ENCODE measurements around the gene NAT8L.

Gene NAT8L

DNA sequence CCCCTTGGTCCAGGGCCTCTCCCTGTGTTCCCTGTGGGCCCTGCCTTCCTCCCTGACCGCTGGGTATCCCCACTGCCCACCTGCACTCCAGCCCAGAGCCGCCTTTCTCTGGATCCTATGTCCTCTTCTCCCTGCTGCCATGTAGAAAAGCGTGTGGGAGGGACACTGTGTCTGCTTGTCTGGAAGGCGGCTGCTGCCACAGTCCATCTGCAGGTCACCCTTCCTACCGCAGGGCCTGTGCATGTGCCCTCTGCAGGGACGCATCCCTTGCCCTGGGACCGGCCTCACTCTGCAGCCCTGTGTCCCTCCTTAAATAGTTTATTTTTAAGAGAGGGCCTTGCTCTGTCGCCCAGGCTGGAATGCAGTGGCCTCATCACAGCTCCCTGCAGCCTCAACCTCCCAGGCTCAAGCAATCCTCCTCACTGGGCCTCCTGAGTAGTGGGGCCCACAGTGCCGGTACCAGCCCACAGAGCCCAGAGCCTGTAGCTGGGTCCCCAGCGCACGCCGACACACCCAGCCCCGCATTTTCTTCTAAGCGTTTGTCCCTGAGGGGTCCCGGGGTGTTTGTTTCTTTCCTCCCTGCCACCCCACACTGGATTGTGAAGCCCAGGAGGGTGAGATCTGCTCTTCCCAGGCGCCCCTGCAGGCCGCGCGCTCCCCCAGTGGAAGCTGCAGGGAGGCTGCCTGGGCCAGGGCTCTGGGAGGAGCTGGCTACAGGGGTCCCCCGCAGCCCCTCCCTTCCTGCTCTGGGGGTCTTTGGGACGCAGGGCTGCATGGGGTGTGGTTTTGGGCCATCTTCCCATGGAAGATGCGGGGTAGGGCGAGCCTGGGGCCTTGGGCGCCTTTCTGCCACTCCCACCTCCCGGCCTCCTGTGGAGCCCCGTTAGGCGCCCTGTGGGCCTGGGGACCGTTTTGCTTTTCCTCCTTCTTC is 12.8 kb upstream of the NAT8L start:
- DNase-seq (ENCODE audit: low read depth) = no peak

DNA sequence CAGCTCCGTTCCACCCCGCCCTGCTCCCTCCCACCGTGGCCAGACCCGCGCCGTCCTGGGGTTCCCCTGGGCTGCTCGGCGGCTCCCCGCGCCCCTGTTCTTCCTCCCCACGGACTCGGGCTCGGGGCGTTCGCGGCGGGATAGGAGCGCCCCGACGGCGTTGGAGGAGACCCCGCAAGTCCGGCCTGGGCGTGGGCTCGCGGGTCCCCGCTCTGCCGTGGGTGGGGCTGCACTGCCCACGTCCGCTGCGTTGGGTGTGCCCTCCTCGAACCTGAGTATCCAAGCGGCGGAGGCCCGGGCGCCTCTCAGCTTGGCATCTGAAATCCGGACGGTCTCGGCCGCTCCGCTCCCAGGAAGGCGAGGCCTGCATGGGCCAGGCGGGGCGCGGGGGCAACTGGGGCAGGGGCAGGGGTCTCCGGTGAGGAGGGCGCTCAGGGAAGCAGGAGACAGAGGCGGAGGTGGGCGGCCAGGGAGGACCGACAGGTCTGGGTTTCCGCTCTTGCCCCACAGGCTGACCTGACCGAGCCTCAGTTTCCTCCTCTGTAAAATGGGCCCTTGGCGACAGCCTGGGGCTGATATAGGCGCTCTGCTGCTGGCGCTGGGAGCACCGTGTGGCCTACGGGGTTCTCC is 12.0 kb upstream of the NAT8L start:
- no peak for DNase-seq (ENCODE audit: low read depth)

DNA sequence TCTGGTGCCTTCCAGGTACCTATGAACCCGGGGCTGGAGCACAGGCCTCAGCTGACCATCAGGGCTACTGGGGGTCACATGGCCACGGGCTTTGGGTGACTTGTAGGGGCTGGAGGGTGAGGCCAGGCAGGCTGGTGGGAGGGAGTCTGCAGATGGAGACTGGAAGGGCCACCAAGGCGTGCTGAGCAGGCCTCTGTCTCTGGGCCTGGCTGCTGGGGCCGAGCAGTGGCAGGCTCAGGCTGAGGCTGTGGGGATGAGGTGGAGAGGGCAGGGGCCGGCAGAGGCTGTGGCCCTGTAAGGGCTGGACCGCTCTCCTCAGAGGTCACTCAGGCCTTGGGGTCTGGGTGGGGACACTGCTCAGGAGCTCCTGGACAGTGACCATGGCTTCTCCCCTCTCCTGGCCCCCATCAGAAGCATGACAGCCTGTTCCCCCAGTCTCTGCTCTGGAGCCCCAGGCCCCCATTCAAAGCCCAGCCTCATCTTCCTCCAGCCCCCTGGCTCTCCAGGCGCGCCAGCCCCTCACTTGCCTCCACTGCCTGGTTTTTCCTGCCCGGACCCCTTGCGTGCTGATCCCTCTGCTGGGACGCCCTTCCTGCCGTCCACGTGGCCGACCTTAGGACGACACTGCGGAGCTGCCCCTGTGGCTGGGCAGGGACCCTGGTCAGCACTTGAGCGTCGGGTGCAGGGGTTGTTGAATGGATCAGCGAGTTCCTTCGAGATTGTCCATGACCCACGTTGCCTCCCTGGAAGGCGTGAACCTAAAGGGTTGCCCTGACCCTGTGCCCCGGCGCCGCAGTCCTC is 11.1 kb upstream of the NAT8L start:
- no peak for DNase-seq (ENCODE audit: low read depth)

DNA sequence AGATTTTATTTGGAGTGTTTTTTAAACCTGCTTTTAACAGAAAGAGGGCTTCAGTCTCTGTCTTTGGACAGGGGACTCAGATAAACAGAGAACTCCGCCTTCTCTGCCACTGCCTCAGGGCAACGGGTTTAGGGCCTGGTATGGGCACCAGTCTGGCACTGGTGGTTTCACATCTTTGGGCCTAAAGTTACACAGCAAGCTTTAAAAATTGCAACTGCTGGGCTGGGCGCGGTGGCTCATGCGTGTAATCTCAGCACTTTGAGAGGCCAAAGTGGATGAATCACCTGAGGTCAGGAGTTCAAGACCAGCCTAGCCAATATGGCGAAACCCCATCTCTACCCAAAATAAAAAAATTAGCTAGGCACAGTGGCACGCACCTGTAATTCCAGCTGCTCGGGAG is 10.3 kb upstream of the NAT8L start:
- peak; percentile 31 for DNase-seq (ENCODE audit: low read depth)

DNA sequence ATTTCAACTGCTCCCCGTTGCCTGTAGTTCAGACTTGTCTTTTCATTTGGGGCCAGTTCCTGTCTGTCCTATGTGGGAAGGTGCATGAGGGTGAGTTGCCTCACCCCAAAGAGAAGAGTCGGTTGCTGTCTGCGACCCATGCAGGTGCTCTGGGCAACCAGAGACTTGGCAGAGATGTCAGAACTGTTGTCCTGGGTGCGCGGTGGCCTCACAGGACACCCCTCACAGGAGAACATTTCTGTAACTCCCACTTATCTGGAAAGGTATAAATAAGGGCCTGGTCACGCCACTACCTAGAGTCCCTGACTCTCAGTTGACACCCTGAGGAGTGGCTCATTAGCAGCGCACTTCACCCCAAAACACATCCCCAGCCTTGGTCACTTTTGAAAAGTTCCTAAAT is 9.7 kb upstream of the NAT8L start:
- DNase-seq (ENCODE audit: low read depth) = no peak

DNA sequence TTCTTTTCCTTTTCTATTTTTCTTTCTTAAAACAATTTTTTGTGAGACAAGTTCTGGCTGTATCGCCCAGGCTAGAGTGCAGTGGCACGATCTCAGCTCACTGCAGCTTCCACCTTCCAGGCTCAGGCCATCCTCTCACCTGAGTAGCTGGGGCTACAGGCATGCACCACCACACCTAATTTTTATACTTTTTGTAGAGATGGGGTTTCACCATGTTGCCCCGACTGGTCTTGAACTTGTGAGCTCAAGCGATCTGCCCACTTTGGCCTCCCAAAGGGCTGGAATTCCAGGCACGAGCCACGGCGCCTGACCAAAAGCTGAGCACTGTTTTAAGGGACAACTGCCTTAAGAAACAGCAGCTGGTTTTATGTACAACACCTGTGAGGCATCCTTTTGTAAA is 9.3 kb upstream of the NAT8L start:
- DNase-seq (ENCODE audit: low read depth) = no peak

DNA sequence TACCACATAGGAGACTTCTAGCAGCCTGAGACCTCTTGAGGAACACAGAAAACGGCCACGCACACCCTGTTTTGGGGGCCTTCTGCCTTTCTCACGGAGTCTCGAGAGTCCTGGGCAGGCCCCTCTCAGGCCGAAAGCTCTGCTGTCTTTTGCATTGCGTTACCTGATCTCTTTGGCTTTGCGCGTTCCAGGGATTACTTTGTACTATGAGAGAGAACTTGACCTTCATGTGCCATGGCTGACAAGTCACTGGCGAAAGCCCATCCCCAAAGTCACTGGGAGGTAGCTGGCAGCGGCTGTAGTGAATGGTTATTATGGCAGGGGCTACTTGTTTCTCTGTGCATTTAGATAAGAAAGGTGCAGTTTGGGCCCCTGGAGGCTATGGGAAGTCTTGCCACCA is 8.0 kb upstream of the NAT8L start:
- DNase-seq (ENCODE audit: low read depth) = no peak

DNA sequence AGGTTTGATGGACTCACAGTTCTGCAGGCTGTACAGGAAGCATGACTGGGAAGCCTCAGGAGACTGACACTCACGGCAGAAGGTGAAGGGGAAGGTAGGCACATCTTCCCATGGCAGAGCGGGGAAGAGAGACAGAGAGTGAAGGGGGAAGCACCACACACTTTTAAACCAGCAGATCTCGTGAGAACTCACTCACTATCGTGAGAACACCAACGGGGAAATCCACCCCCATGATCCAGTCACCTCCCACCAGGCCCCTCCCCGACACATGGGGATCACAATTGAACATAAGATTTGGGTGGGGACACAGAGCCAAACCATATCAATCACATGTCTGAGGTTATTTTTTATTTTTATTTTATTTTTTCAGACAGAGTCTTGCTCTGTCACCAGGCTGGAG is 4.9 kb upstream of the NAT8L start:
- no peak for DNase-seq (ENCODE audit: low read depth)

DNA sequence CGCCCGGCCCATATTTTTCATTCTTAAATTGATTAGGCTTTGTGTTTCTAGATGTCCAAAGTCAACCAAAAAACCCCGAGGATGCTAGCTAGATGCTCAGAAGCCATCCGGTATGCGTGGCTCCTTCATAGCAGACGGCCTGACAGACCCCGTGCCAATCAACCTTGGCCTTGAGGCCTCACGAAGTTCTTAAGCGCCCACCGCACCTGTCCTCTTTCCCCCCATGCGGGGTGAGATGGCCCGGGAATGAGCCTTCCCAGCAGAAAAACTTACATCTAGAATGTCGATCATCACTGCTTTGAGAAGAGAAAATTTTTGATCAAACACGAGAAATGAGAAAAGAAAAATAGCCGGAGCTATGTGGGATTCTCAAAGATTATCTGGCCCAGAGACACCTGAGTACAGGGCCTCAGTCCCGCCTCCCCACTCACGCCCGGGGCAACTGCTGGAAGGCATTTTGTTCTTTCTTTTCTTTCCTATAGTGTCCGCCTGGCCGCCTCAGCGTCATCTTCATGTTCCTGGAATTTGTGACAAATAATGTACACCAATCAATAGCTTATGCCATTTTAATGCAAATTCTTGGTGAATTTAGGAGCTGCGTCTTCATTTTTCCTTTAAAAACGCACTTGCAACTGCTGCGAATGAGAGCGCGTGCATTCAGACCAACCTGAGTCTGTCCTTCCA is 1.6 kb upstream of the NAT8L start:
- no peak for DNase-seq (ENCODE audit: low read depth)

DNA sequence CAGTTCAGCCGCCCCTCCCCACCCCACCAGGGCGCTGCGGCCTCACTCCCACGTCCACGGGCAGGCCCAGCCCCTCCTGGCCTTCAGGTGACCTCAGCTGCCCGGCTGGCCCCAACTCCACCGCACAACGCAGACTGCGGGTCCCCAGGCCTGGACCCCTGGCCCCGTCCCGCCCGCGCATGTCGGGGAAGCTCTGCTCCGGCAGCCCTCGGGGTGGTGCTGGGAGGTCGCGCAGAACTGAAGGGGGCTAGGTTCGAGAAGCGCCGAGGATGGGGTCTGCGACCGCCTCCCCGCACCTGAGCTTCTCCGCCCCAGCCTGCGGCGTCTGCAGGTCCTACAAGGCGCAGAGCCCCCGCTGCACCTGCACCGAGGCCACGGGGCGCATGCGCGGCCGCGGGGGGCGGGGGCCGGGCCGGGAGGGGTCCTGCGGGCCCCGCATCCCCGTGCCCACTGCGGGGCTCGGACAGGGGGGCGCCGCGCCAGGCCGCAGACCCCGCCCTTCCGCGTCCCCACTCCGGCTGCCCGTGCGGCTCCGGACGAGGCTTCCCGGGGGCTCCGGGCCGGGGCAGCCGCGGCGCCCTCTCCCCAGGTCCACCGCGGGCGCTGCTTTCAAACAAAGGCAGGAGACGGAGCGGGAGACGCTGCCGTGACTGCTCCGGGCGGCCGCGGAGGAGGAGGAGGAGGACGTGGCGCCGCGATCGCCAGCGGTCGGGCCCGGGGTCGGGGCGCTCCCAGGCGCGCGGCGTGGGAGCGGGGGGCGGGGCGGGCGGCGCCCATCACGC is 672 bp upstream of the NAT8L start:
- DNase-seq (ENCODE audit: low read depth) = no peak

DNA sequence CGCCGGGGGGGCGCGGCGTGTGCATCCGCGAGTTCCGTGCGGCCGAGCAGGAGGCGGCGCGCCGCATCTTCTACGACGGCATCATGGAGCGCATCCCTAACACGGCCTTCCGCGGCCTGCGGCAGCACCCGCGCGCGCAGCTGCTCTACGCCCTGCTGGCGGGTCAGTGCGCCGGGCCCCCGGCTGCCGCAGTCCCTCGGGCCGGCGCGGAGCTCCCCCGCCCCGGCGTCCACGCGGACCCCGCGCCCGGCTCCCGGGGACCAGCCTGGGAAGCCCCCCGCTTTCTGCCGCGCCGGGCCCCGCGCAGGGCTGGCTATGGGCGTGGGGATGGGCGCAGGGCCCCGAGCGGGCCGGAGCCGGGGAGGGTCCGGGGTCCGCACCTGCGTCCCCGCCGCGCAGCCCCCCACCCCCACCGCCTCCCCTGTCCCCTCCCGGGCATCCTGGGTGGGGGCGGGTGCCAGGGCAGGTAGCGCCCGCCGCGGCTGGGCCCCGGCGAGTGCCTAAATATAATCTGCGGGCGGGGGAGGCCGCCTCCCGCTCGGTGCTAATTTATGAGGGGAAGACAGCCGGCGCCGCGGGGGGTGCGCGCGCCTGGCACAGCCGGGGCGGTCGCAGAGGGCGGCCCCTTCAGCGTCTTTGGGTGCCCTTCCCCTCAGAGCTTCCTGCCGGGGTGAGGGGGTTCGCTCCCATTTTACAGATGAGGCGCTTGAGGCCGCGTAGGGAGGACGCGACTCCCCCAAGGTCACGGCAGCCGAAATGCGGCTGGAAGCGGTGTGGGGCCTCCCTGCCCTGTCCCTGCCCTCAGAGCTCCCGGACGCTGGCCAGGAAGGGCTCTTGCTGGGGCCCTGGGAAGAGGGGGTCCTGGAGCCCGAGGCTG is 837 bp downstream of the NAT8L start:
- DNase-seq (ENCODE audit: low read depth) = no peak

DNA sequence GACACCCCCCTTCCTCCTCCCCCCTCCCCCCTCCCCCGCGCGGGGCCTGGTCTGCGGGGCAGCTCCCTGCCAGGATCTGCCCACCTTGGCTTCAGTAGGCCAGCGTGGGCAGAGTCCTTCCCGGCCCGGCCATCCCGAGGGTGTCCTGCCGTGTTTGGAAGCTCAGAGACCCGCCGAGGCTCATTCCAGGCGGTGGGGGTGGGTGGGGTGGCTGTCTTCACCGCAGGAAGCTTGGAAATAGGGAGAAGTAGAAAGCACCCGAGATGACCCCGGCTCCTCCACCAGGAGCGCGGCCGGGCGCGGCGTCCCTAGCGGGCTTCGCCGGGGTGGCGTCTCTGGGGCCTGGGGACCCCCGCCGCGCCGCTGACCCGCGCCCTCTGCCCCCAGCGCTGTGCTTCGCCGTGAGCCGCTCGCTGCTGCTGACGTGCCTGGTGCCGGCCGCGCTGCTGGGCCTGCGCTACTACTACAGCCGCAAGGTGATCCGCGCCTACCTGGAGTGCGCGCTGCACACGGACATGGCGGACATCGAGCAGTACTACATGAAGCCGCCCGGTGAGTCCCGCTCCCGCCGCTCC is 1.6 kb downstream of the NAT8L start:
- DNase-seq (ENCODE audit: low read depth) = no peak

DNA sequence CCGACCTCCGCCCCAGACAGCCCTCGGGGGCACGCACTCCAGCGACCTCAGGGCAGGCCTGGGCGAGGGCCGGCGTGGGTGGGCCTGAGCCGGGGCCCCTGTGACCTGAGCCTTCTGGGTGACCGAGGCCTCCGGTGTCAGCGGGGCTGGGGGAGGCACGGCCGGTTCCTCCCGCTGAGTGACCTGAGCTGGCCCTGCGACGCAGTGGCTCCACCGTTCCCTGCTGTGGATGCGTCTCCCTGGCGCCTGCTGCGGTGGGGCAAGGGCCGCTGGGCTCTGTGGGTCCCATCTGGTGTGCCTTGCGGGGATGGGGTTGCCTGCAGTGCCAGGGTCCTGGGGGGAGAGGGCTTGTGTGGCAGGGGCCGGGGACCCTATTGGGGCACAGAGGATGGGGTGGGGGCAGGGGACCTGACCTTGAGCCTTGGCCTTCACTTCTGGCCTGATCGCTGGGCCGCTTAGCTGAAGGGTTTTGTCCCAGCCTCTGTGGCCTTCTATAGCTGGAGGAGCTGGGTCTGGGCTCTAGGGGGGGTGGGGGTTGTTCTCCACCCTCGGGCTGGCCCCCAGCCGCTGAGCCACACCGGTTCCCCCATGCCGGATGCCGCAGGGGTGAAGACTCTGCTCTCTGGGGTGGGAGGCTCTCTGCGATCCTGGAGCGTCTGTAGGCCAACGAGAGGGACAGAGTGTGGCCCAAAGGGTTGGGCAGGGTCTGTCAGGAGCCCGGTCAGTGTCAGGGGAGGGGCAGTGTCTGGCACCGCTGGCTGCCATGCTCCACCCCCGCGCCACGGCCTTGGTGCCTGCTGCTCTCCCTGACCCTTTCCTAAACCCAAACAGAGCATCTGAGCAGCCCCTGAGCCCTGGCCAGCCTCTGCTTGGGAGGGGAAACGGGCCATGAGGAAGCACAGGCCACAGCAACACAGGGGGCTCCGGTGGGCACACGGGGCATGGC is 2.3 kb downstream of the NAT8L start:
- DNase-seq (ENCODE audit: low read depth) = no peak

DNA sequence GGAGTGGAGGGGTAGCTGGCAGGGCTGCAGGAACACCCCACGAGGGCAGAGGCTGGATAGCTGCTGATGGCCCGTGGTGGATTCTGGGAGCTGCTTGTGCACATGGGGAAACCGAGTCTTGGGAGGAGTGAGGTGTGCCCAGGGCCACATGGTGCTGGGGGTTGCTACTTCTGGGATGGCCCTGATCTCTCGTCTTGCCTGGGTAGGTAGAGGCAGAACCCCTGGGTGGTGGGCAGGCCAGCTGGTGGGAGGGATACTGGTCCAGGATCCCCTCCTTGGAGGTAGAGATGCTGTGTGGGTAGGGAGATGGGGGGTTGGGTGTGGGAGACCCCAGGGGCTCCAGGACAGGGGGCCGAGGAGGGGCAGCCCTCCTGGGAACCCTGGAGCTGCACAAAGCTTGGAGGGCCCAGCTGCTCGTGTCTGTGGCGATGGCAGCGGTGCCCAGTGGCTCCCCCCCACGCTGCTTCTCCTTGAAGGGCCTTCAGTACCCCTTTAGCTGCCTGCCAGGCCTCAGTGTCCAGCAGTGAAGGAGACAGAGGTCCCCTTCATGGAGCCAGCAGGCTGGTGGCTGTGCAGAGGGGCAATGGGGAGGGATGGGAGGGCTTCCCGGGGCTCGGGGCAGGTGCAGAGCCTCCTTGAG is 3.2 kb downstream of the NAT8L start:
- DNase-seq (ENCODE audit: low read depth) = no peak

DNA sequence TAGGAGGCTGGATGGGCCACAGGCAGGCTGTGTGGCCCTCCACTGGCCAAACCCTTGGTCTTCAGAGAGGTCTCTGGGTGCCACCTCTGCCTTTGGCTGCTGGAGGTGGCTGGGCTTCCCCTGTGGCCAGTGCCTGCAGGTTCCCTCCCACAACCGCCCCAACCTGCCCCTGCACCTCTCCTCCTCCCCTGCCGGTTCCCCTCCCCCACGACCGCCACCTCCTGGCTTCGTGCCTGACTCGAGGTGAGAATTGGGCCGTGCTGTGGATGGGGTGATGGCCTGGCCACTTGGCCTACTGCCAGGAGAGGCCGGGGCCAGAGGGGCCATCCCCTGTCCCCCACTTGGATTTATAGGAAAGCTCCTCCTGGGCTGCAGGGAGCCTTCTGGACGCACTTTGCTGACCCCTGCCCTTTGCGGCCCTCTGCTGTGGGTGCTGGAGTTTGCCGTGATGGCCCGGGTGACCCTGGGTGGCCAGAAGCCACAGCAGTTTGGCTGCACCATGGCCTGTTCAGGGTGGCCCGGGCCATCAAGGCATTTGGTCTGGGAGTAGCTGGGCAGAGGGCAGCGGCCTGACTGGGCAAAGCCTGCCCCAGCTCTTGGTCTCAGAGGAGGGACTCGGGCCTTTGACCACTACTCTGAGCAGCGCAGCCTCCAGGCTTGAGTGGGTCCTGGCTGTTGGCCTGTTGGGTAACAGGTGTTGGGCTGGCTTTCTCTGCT is 3.8 kb downstream of the NAT8L start:
- DNase-seq (ENCODE audit: low read depth) = no peak

DNA sequence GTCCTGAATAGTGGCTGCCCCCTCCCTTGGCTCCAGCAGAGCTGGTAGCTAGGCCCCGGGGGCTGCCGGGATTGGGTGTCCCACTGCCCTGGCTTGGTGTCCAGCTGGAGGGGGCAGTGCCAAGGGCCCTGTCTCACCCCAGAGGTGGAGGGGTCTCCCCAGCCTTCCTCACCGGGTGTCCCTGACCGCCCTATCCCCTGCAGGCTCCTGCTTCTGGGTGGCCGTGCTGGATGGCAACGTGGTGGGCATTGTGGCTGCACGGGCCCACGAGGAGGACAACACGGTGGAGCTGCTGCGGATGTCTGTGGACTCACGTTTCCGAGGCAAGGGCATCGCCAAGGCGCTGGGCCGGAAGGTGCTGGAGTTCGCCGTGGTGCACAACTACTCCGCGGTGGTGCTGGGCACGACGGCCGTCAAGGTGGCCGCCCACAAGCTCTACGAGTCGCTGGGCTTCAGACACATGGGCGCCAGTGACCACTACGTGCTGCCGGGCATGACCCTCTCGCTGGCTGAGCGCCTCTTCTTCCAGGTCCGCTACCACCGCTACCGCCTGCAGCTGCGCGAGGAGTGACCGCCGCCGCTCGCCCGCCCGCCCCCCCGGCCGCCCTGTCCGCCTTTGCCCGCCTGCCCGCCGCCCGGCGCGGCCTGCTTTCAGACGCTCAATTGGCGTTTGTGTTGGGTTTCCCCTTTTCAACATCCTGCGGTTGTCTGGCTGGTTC is 4.6 kb downstream of the NAT8L start:
- DNase-seq (ENCODE audit: low read depth) = no peak

All from amniotic epithelial cell (primary cell).